ENCODE results near the gene DCAF15.

GRCh38 chr19:14006085-14006765 lies 53.9 kb downstream of the DCAF15 start, which contains the start of gene RFX1:
- TF ChIP-seq CTCF (IDR thresholded peaks at IDR 0.05) (no peak), POLR2A (IDR thresholded peaks at IDR 0.05) (no peak)
